Prostate gland (tissue), 2 donors: ENCODE measurements around the gene CTDP1.

ENCODE experiments used
- CTCF ChIP-seq, 4 experiments: fragments of 200-600 bp in 2 of 4; fragments of 450-650 bp in 2 of 4; sonication (generic) in 2 of 4; IDR thresholded peaks; 1 replicate in 3 of 4; 2 replicates in 1 of 4; pipeline ENCODE4 v1.5.1; 2016 to 2019; ENCODE audit warnings: antibody characterized with exemption in 4 of 4, mild to moderate bottlenecking in 2 of 4, moderate library complexity in 2 of 4
- POLR2A ChIP-seq: fragments of 450-650 bp; IDR thresholded peaks from one replicate; pipeline ENCODE4 v1.6.1; 2016; ENCODE audit warnings: antibody characterized with exemption, mild to moderate bottlenecking
- POLR2AphosphoS5 ChIP-seq: sonication (generic); formaldehyde crosslinking; IDR thresholded peaks from one replicate; pipeline ENCODE4 v1.6.1; 2017; ENCODE audit warnings: antibody characterized with exemption

GRCh38 chr18:79647307-79647706 lies 32.3 kb upstream of the CTDP1 start:
- TF ChIP-seq POLR2A (no peak), CTCF (IDR thresholded peaks at IDR 0.05) (no peak), POLR2AphosphoS5 (no peak)
